Motor neuron (in vitro differentiated cells): ENCODE measurements around the gene IDI2. TPM values are rescaled to one million over a fixed set of nuclear protein-coding genes. Genes with fewer than 3 reads are reported as not detected.

Experiments used
- ATAC-seq, 8 experiments: fragments of 200-7000 bp; cut with Tn5 transposase; replicated peaks in 6 of 8; 2 replicates each; pipeline ENCODE4 v1.8.0; 2021; ENCODE audit warnings: mild to moderate bottlenecking in 8 of 8, moderate library complexity in 8 of 8
- H3K27ac ChIP-seq, 2 donors: fragments of 250-450 bp; sonication (Bioruptor Pico); 2 replicates each; pipeline ENCODE4 v1.9.0; 2021; ENCODE audit warnings: antibody characterized with exemption in 2 of 2, mild to moderate bottlenecking in 2 of 2, moderate library complexity in 1 of 2
- H3K4me1 ChIP-seq, 2 donors: fragments of 250-450 bp; sonication (Bioruptor Pico); replicated peaks in 1 of 2; 2 replicates each; pipeline ENCODE4 v1.6.1; 2021; ENCODE audit warnings: antibody characterized with exemption in 2 of 2, mild to moderate bottlenecking in 2 of 2, moderate library complexity in 1 of 2
- H3K4me3 ChIP-seq, 5 donors: fragments of 250-450 bp; sonication (Bioruptor Pico); 2 replicates each; pipeline ENCODE4 v1.9.0; 2021; ENCODE audit warnings: antibody characterized with exemption in 5 of 5, mild to moderate bottlenecking in 5 of 5, moderate library complexity in 4 of 5
- WGBS, 10 experiments: fragments of 450-650 bp; shearing (Covaris generic); methylation state at CpG; one replicate each; pipeline ENCODE4 v1.0.0; 2022; 5-methylcytosine and 5-hydroxymethylcytosine counted together
- in situ Hi-C, 9 experiments: fragments of 400-800 bp; cut with MboI; loops; one replicate each; pipeline ENCODE4 v1.15.0; 2021; ENCODE audit warnings: low sequenced_read_pairs in 9 of 9, low pct_unique_long_range_greater_than_20kb in 2 of 9; ENCODE audit not compliant: unreplicated experiment in 9 of 9
- total RNA-seq, 8 experiments: library from RNA; unstranded; fragments of 300-600 nt; gene quantifications; 2 replicates each; pipeline versions ENCODE4 v1.2.3 to v1.2.4, GENCODE V29; 2022

The IDI2 gene
- total RNA-seq, 8 experiments from 2014 or later, result not detected

- peak overlapping the region; percentile 92 to 94 for H3K27ac ChIP-seq
- 0 to 16% (median 0%) methylated on average over 1 to 9 of the region's 26 CpGs; no CpG with 5 or more reads in 1 of the 10 experiments for WGBS, 10 experiments
- H3K4me1 ChIP-seq, result peaks cover 12 to 22% of the 10 kb centered on the region in 2 donors
- ATAC-seq, result peak in 4 of 8 experiments; percentile 4 to 39 (median 8)
- in situ Hi-C loops, result no loop called here
- H3K4me3 ChIP-seq, result peak overlapping the region; percentile 89 to 100 (median 99)
These were observed 31.5 kb upstream of the IDI2 start for GRCh38 chr10:1057106-1057657.

DNA sequence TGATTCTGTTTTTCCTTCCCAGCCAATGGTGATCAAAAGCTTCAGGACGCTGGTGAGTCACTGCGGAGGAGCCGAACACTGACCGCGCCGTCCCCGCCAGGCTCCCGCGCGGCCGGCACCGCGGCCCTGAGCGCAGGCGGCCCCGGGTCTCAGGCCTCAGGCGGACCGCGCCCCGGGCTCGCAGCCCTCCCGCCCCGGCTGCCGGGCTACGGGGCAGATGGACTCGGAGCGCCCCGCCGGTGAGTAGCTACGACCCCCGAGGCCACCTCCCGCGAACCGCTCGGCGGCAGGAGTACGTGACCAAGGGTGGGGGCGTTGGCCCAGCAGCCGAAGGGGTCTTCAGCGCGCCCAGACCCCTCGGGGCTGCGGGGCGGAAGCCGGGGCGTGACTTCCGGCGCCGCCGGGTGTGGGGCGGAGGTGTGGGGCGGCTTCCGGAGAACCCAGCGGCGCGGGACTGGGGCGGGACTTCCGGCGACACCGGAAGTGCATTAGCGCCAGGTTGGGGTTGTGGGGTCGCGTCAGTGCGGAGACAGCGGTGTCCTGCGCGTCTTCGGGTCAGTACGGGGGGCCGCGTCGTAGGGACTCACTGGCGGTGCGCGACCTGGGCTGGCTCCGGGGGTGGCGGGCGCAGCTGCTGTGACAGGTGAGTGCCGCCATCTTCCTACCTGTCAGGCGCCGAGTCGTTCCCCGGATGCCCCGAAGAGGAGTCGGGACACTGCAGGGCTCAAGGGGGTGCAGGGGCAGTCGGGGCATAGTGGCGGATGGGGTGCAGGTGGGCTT is 30.9 kb upstream of the IDI2 start, which contains the start of gene WDR37:
TSS of gene WDR37 (plus strand) at position 60 of the 780 bp plus-strand sequence. CDS start 15,771 bp downstream, outside the sequence.
- in situ Hi-C loops, result no loop called here
- peaks cover 12 to 24% of the 10 kb centered on the region in 2 donors for H3K4me1 ChIP-seq
- H3K4me3 ChIP-seq, result peak within 1 kb of the TSS; percentile 89 to 100 (median 99)
- WGBS, 10 experiments, result 0% methylated on average over 1 to 13 of the region's 87 CpGs; no CpG with 5 or more reads in 6 of the 10 experiments
- peak within 1 kb of the TSS; percentile 92 to 94 for H3K27ac ChIP-seq
- peak; percentile 87 to 97 (median 94) for ATAC-seq

DNA sequence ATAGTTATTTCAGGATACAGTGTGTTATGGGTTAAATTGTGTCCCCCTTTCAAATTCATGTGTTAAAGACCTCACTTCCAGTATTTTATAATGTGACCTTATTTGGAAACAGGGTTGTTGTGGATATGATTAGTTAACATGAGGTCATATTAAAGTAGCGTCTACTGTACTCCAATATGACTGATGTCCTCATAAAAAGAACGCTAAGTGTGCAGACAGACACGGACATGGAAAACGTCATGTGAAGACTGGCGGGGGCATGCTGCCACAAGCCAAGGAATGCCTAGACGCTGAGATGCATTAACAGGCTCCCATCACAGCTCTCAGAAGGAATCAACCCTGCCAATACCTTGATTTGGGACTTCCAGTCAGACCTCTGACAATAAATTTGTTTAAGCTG is 29.0 kb upstream of the IDI2 start:
- in situ Hi-C loops, result no loop called here
- H3K4me1 ChIP-seq, result peaks cover 12 to 36% of the 10 kb centered on the region in 2 donors
- ATAC-seq, result no peak
- no peak overlapping the region for H3K4me3 ChIP-seq
- WGBS, 10 experiments, result 0 to 80% (median 65%) methylated on average over 1 to 6 of the region's 6 CpGs; no CpG with 5 or more reads in 2 of the 10 experiments
- H3K27ac ChIP-seq, result no peak overlapping the region

DNA sequence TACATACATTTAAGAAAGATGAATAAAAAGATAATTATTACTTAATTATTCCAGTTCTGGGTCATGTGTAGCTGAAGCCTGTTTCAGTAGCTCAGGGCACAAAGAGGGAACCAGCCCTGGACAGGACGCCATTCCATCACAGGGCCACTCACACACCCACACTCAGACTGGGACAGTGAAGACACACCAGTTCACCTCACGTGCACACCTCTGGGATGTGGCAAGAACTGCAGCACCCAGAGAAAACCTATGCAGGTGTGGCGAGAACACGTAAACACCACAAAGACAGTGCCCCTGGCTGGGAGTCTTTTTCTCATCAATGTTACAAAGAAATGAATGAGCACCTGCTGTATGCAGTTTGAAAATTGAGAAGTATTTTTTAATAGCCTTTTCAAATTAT is 24.9 kb upstream of the IDI2 start:
- no peak overlapping the region for H3K27ac ChIP-seq
- ATAC-seq, result no peak
- H3K4me3 ChIP-seq, result peak overlapping the region; percentile 63 to 87 (median 72)
- in situ Hi-C loops, result no loop called here
- WGBS, 10 experiments, result 60 to 100% (median 72%) methylated on average over 1 to 3 of the region's 4 CpGs; no CpG with 5 or more reads in 3 of the 10 experiments
- peaks cover 7 to 30% of the 10 kb centered on the region in 2 donors for H3K4me1 ChIP-seq

GRCh38 chr10:1050145-1050544 is 24.5 kb upstream of the IDI2 start:
- Histone ChIP-seq H3K4me1 (peaks cover 5 to 30% of the 10 kb centered on the region in 2 donors), H3K27ac (peak overlapping the region in 1 of 2 donors; percentile 96), H3K4me3 (peak overlapping the region; percentile 63 to 87 (median 72))
- no peak for ATAC-seq
- in situ Hi-C loops, result no loop called here
- WGBS, 10 experiments, result 3 to 60% (median 26%) methylated on average over 1 to 5 of the region's 5 CpGs

DNA sequence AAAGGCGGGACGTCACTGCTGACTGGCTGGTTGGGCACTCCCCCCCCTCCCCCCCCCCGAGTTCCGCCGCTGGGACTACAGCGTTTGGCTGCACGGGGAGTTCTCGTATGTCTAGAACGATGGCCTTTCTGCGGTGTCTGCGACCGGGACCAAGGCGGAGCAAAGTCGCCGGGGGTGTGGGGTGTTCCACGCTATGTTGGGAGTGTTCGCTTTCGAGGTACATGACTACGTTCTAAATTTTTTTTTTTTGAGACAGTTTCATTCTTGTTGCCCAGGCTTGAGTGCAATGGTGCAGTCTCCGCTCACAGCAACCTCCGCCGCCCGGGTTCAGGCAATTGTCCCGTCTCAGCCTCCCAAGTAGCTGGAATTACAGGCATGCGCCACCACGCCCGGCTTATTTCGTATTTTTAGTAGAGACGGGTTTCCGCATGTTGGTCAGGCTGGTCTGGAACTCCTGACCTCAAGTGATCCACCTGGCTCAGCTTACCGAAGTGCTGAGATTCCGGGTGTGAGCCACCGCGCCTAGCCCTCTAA is 23.8 kb upstream of the IDI2 start:
- 0 to 10% (median 1%) methylated on average over 2 to 24 of the region's 34 CpGs; no CpG with 5 or more reads in 2 of the 10 experiments for WGBS, 10 experiments
- Histone ChIP-seq H3K27ac (peak overlapping the region; percentile 96 to 99), H3K4me3 (peak overlapping the region; percentile 63 to 87 (median 72)), H3K4me1 (peaks cover 0 to 30% of the 10 kb centered on the region in 2 donors)
- peak in 2 of 8 experiments; percentile 0 to 1 for ATAC-seq
- in situ Hi-C loops, result no loop called here

GRCh38 chr10:1048732-1049424 is 23.2 kb upstream of the IDI2 start, which contains the start of gene IDI1:
Gene IDI1, minus strand, starts transcription at chr10:1049119. Its CDS starts 116 bp downstream, at chr10:1049003.
- in situ Hi-C loops, result no loop called here
- WGBS, 10 experiments, result 0 to 13% (median 0%) methylated on average over 1 to 13 of the region's 83 CpGs; no CpG with 5 or more reads in 6 of the 10 experiments
- ATAC-seq, result peak; percentile 79 to 89 (median 87)
- H3K4me1 ChIP-seq, result peaks cover 0 to 30% of the 10 kb centered on the region in 2 donors
- H3K27ac ChIP-seq, result peak within 1 kb of the TSS; percentile 96 to 99
- peak within 1 kb of the TSS; percentile 63 to 87 (median 72) for H3K4me3 ChIP-seq

DNA sequence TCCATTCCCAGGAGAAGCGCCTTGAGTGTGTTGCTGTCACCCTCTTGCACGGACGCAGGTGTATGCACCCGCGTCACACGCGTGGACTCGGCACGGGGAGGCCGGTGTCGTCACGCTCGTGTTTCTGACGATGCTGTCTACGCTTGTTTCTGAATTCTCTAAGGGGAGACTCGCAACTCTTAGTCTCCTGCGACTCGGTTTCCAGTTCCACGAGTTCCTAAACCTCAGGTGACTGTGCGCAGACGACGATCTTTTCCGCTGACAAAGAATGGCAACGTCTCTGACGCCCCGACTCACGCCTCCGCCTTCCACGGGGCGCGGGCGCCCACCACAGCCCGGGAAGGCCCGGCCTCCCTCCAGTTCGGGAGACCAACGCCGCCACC is 22.7 kb upstream of the IDI2 start:
- 0 to 1% (median 0%) methylated on average over 2 to 15 of the region's 37 CpGs; no CpG with 5 or more reads in 6 of the 10 experiments for WGBS, 10 experiments
- in situ Hi-C loops, result no loop called here
- Histone ChIP-seq H3K4me1 (peaks cover 0 to 34% of the 10 kb centered on the region in 2 donors), H3K27ac (peak overlapping the region; percentile 96 to 99), H3K4me3 (peak overlapping the region; percentile 63 to 87 (median 72))
- peak in 6 of 8 experiments; percentile 0 for ATAC-seq

DNA sequence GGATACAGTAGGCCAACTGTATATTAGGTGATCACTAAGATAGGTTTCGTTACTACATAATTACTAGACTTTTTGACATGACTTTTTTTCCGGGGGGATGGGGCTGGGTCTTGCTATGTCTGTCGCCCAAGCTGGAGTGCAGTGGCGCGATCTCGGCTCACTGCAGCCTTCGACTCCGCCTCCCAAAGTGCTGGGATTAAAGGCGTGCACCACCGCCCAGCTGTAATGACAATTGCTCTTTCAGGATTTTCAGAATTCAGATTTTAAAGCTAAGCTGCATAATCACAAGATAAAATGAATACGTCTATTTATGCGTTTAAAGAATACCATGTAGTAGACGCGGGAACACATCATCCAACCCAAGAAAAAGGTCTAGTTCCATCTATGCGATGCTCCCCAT is 22.3 kb upstream of the IDI2 start:
- peak overlapping the region; percentile 96 to 99 for H3K27ac ChIP-seq
- H3K4me3 ChIP-seq, result peak overlapping the region; percentile 63 to 87 (median 72)
- in situ Hi-C loops, result no loop called here
- ATAC-seq, result no peak
- 0 to 3% (median 0%) methylated on average over 1 to 13 of the region's 15 CpGs; no CpG with 5 or more reads in 2 of the 10 experiments for WGBS, 10 experiments
- H3K4me1 ChIP-seq, result peaks cover 0 to 38% of the 10 kb centered on the region in 2 donors

DNA sequence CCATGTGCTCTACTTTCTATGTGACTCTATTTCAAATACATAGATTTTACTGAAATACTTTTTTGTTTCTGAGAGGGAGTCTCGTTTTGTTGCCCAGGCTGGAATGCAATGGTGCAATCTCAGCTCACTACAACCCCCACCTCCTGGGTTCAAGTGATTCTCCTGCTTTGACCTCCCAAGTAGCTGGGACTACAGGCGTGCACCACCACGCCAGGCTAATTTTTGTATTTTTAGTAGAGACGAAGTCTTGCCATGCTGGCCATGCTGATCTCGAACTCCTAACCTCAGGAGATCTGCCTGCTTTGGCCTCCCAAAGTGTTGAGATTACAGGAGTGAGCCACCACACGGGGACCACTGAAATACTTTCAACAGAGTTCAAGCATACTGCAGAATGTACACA is 19.8 kb upstream of the IDI2 start:
- in situ Hi-C loops, result no loop called here

DNA sequence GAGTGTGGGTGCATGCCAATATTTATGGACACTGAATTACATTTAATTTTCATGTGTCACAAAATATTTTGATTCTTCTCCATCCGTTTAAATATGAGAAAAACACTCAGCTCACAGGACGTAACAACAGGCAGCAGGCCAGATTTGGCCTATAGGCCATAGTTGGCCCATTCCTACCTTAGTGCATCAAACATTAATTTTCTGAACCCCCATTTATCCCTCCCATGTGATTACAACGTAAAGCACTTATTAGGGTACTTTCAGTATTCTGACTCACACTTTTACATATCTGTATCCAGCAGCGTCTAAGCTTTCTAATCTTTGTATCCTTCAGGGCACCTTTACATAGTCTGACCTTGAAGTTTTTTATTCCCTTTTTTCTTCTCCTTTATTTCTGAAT is 19.3 kb upstream of the IDI2 start:
- in situ Hi-C loops, result no loop called here
- Histone ChIP-seq H3K4me3 (no peak overlapping the region), H3K27ac (no peak overlapping the region), H3K4me1 (peaks cover 0 to 25% of the 10 kb centered on the region in 2 donors)
- WGBS, 10 experiments, result 22 to 100% (median 80%) methylated on average over 1 to 4 of the region's 4 CpGs
- no peak for ATAC-seq

More for the DNA sequence above, 19.8 kb upstream of the IDI2 start:
- Histone ChIP-seq H3K4me3 (peak overlapping the region in 1 of 5 donors; percentile 4), H3K27ac (no peak overlapping the region), H3K4me1 (peaks cover 0 to 25% of the 10 kb centered on the region in 2 donors)
- WGBS, 10 experiments, result 64 to 100% (median 90%) methylated on average over 1 to 6 of the region's 6 CpGs; no CpG with 5 or more reads in 1 of the 10 experiments
- ATAC-seq, result no peak

- no peak overlapping the region for H3K4me3 ChIP-seq
- 67 to 93% (median 85%) methylated on average over 2 to 4 of the region's 4 CpGs; no CpG with 5 or more reads in 4 of the 10 experiments for WGBS, 10 experiments
- peaks cover 0 to 25% of the 10 kb centered on the region in 2 donors for H3K4me1 ChIP-seq
- in situ Hi-C loops, result no loop called here
- no peak for ATAC-seq
- no peak overlapping the region for H3K27ac ChIP-seq
These were observed 18.5 kb upstream of the IDI2 start for GRCh38 chr10:1044146-1044545.
